Activated CD4-positive, alpha-beta T cell treated with anti-CD3 and anti-CD28 coated beads for 1 hour (primary cell): ENCODE results near the gene SWT1.
A peak's percentile ranks its signal among the peaks of the same experiment; 100 is the strongest.
"Not testable (repeated sequence)": the region's sequence is repeated elsewhere in the genome, so short reads cannot be mapped to it uniquely, and the experiment has no call there.

Experiments used
- DNase-seq: peaks from one replicate; pipeline ENCODE4 v3.0.0-alpha.2; 2020

The SWT1 gene

GRCh38 chr1:185170291-185170848, 13.4 kb downstream of the SWT1 start:
- DNase-seq: peak; percentile 13

DNA sequence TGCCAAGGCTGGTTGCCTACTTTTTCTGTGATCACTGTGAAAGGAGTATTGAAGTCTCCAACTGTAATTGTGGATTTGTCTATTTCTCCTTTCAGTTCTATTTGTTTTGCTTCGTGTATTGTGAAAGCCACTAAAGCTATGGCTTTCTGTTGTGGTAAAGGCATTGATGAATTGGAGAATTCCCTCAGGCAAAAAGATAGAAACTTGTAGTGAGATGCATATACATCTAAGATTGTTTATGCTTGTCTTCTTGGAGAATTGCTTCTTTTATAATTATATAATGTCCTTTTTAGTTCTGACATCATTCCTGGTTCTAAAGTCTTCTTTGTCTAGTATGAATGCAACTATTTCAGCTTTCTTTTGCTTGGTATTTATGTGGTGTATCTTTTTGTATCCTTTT, 36.8 kb downstream of the SWT1 start:
- no peak for DNase-seq

DNA sequence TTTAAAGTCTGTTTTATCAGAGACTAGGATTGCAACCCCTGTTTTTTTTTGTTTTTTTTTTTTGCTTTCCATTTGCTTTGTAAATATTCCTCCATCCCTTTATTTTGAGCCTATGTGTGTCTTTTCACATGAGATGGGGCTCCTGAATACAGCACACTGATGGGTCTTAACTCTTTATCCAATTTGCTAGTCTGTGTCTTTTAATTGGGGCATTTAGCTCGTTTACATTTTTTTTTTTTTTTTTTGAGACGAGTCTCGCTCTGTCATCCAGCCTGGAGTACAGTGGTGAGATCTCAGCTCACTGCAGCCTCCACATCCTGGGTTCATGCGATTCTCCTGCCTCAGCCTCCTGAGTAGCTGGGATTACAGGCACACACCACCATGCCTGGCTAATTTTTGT, 41.7 kb downstream of the SWT1 start:
- DNase-seq: not testable (repeated sequence)

GRCh38 chr1:185200889-185201288, 43.9 kb downstream of the SWT1 start:
- no peak for DNase-seq

DNA sequence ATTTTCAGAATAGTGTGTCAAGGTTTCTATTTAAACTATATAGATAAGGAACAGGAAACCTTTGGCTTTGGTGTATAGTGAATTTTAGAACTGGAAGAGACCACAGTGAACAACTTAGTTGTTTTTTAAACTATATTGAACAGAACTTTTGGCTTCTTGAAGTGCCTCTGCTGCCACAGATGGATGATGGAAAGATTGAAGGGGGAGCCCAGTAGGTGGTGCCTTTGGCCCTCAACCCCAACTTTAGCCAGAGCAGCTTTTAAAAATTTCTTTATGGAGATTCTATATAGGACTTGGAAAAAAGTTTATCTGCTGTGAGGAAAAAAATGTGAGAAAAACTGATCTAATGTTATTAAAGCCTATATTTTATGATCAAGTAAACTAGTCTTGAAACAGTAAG, 50.2 kb downstream of the SWT1 start:
- DNase-seq: no peak

DNA sequence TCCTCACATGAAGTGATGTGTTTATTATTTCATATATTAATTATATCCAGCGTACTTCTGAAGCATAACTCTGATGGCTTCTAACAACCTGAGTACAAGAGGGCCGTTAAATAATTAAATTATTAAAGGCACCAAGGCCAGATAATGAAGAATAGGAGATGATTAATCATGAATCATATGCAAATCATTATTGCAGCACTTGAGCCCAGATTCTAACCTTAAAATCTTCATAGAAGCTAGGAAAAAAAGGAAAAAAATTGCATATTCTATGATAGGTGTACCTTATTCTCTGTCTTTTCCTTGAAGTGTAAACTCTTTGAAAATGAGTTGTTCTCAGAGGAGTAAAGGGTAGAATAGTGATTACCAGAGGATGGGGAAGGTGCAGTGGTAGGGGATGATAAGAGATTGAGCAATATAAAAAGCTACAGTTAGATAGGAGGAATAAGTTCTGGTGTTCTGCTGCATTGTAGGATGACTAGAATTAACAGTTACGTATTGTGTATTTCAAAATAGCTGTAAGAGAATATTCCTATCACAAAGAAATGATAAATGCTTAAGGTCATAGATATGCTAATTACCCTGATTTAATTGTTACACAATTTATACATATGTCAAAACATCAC, 51.1 kb downstream of the SWT1 start:
- no peak for DNase-seq

- no peak for DNase-seq
These were observed 51.7 kb downstream of the SWT1 start for GRCh38 chr1:185208626-185209180.

DNA sequence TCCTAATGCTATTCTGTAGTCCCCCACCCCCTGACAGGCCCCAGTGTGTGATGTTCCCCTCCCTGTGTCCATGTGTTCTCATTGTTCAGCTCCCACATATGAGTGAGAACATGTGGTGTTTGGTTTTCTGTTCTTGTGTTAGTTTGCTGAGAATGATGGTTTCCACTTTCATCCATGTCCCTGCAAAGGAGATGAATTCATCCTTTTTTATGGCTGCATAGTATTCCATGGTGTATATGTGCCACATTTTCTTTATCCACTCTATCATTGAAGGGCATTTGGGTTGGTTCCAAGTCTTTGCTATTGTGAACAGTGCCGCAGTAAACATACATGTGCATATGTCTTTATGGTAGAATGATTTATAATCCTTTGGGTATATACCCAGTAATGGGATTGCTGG, 52.4 kb downstream of the SWT1 start:
- DNase-seq: not testable (repeated sequence)

DNA sequence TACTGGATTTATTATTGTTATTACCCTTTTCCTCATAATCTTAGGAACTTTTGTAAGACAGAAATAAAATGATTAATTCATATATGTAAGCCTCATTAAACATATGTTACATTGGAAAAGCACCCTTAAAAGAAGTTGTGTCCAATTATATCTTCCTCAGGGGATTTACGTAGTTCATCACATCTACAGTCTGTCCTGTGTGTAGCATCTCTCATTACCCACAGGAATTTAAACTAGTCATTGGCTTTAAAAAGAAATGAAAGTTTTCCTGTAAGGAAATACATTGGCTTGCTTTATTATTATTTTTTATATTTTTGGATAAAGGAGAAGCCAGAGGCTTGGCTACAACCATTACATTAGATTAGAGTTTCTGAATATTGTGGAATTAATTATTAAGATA, 56.1 kb downstream of the SWT1 start:
- DNase-seq: no peak

- DNase-seq: no peak
These were observed 58.9 kb downstream of the SWT1 start for GRCh38 chr1:185215911-185216310.

DNA sequence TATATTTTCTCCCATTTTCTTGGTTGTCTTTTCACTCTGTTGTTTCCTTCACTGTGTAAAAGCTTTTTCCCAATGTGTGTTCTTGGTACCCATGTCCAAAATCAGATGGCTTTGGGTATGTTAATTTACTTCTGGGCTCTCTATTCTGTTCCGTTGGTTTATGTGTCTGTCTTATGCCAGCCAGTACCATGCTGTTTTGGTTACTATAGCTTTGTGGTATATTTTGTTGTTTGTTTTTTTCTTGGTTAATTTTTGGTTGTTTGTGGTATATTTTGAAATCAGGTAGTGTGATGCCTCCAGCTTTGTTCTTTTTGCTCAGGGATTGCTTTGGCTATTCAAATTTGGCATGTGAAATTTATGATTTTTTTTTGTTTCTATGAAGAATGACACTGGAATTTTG, 67.2 kb downstream of the SWT1 start:
- DNase-seq: no peak

DNA sequence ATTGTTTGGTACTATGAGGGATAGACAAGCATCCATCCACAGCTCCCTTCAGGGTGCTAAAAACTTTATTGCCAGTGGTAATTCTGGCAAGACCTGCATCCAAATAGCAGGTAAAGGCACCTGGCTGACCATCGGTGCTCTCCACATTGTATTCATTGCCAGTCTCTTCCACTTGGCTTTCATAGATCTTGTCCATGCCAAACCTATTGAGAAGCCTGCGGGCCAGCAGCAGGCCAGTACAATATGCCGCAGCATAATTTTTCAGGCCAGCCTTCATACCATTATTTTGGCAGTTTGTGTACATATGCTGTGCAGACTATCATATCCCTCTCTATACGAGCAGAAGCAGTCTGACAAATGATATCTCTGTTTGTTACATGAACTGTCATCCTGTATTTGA, 70.2 kb downstream of the SWT1 start:
- no peak for DNase-seq

DNA sequence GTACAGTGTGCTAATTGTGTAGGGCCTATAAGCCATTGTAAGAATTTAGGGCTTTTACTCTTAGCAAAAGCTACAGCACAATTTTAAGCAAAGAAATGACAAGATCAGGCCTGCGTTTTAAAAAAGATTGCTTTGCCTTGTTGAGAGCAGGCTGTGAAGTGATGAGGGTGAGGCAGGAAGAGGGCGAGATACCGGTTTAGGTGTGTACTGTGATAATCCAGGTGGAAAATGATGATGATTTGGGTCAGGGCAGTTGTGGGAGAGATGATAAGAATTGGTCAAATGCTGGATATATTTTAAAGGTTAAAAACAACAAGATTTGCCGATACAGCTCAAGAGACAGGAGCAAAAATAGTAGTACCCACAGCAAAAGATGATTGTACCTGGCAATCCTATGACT, 72.0 kb downstream of the SWT1 start:
- DNase-seq: no peak

GRCh38 chr1:185229981-185230380, 73.0 kb downstream of the SWT1 start:
- no peak for DNase-seq

DNA sequence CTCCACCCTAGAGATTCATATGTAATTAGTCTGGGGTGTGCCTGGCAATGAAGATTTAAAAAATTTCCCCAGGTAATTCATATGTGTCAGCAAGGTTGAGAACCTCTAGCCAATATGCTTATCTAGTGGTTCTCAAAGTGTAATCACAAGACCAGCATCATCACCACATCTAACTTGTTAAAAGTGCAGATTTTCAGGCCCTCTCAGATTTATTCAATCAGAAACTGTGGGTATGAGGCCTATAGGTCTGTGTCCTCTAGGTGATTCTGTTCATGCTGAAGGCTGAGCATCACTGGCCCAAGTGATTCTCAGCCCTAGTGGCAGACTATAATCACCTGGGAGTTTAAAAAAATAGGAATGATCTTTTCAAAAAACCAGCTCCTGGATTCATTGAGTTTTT, 75.9 kb downstream of the SWT1 start:
- no peak for DNase-seq

- DNase-seq: not testable (repeated sequence)
These were observed 77.2 kb downstream of the SWT1 start for GRCh38 chr1:185234183-185234582.

DNA sequence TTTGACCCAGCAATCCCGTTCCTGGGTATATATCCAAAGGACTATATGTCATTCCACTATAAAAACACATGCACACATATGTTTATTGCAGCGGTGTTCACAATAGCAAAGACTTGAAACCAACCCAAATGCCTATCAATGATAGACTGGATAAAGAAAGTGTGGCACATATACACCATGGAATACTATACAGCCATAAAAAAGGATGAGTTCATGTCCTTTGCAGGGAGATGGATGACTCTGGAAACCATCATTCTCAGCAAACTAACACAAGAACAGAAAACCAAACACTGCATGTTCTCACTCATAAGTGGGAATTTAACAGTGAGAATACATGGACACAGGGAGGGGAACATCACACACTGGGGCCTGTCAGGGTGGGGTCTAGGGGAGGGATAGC, 80.2 kb downstream of the SWT1 start:
- not testable (repeated sequence) for DNase-seq

- no peak for DNase-seq
These were observed 80.7 kb downstream of the SWT1 start for GRCh38 chr1:185237661-185238060.

GRCh38 chr1:185238447-185238846, 81.5 kb downstream of the SWT1 start:
- DNase-seq: no peak

GRCh38 chr1:185239861-185240260, 82.9 kb downstream of the SWT1 start:
- no peak for DNase-seq

DNA sequence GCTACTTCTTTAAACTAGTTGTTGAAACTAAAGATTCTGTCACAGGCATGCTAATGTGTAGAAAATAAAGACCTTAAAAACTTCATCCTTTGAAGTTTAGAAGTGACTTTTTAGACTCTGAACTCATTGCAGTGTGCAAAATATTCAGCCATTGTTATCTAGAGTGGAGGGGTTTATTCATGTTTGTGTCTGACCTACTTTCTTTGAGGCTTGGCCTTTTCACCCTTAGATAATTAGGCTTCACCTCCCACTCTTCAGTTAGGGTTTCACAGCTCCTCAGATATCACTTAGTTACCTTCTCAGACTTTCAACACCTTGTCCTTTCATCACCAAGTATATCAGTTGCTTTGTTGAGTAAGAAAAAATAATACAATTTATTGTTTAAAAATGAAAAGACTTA, 84.2 kb downstream of the SWT1 start:
- no peak for DNase-seq

DNA sequence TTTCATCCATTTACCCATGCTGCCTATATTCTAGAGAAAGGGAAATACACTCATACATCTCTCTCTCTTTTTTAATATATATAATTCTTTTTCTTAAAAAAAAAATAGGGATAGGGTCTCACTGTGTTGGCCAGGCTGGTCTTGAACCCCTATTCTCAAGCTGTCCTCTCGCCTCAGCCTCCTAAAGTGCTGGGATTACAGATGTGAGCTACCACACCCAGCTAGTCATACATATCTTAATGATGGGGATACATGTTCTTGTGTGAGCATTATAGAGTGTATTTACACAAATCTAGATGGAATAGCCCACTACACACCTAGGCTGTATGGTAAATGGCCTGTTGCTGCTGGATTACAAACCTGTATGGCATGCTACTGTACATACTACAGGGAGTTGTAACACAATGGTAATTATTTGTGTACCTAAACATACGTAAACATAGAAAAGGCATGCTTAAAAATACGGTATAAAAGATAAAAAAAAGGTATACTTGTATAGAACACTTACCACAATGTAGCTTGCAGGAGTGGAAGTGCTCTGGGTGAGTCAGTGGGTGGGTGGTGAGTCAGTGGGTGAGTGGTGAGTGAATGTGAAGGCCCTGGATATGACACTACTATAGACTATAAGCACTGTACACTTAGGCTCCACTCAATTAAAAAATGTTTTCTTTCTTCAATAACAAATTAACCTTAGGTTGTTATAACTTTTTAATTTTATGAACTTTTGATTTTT, 87.2 kb downstream of the SWT1 start:
- DNase-seq: peak; percentile 39

- no peak for DNase-seq
These were observed 88.5 kb downstream of the SWT1 start for GRCh38 chr1:185245466-185245865.

DNA sequence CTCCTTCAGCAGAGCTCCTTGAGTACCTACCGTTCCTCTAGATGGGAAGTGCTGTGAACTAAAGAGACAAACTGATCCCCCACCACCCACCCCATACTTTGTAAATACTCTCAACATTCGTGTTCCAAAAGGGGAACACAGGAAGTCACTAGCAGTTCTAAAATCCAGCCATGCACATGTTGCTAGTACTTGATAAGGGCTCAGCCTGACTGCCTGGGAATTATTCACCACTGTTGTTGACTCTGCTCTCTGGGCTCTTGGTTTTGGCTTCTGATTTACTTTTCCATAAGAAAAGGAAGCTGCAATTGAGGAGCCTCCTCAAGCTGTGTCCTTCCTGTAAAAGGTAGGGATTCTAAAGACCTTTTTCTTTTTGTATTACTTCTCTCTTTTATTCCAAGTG, 92.6 kb downstream of the SWT1 start:
- no peak for DNase-seq
